Measurements from ENCODE around the gene APOO.

APOO gene

GRCh38 chrX:23945206-23945605 is 37.5 kb upstream of the APOO start:
- H3K27ac Mint-ChIP-seq = no peak overlapping the region
- no peaks in the 10 kb centered on the region for H3K9me3 Mint-ChIP-seq
- no peaks in the 10 kb centered on the region for H3K4me1 Mint-ChIP-seq
- H3K27me3 Mint-ChIP-seq (ENCODE audit: low read depth, poor library complexity) = peaks cover 12% of the 10 kb centered on the region
- H3K4me3 Mint-ChIP-seq = no peak overlapping the region
- DNase-seq = no peak
- TF ChIP-seq CTCF (IDR thresholded peaks at IDR 0.05) = no peak
- H3K36me3 Mint-ChIP-seq (ENCODE audit: low read depth) = no peaks in the 10 kb centered on the region

- TF ChIP-seq CTCF (IDR thresholded peaks at IDR 0.05) = no peak
- no peaks in the 10 kb centered on the region for H3K9me3 Mint-ChIP-seq
- DNase-seq = no peak
- no peaks in the 10 kb centered on the region for H3K4me1 Mint-ChIP-seq
- H3K27me3 Mint-ChIP-seq (ENCODE audit: low read depth, poor library complexity) = peaks cover 12% of the 10 kb centered on the region
- H3K36me3 Mint-ChIP-seq (ENCODE audit: low read depth) = no peaks in the 10 kb centered on the region
- no peak overlapping the region for H3K27ac Mint-ChIP-seq
- H3K4me3 Mint-ChIP-seq = no peak overlapping the region
These were observed 36.5 kb upstream of the APOO start for GRCh38 chrX:23944234-23944633.

- Mint-ChIP-seq H3K9me3 (no peaks in the 10 kb centered on the region), H3K27ac (no peak overlapping the region), H3K36me3 (ENCODE audit: low read depth) (no peaks in the 10 kb centered on the region), H3K27me3 (ENCODE audit: low read depth, poor library complexity) (peaks cover 9% of the 10 kb centered on the region), H3K4me1 (no peaks in the 10 kb centered on the region), H3K4me3 (no peak overlapping the region)
- no peak for TF ChIP-seq CTCF (IDR thresholded peaks at IDR 0.05)
- no peak for DNase-seq
These were observed 31.5 kb upstream of the APOO start for GRCh38 chrX:23939203-23939602.

GRCh38 chrX:23938690-23939089 is 31.0 kb upstream of the APOO start:
- DNase-seq = no peak
- no peak overlapping the region for H3K4me3 Mint-ChIP-seq
- no peaks in the 10 kb centered on the region for H3K4me1 Mint-ChIP-seq
- TF ChIP-seq CTCF (IDR thresholded peaks at IDR 0.05) = no peak
- H3K27me3 Mint-ChIP-seq (ENCODE audit: low read depth, poor library complexity) = peaks cover 9% of the 10 kb centered on the region
- no peaks in the 10 kb centered on the region for H3K9me3 Mint-ChIP-seq
- no peaks in the 10 kb centered on the region for H3K36me3 Mint-ChIP-seq (ENCODE audit: low read depth)
- H3K27ac Mint-ChIP-seq = no peak overlapping the region

GRCh38 chrX:23937100-23937499 is 29.4 kb upstream of the APOO start:
- no peak overlapping the region for H3K27ac Mint-ChIP-seq
- H3K36me3 Mint-ChIP-seq (ENCODE audit: low read depth) = no peaks in the 10 kb centered on the region
- no peak for DNase-seq
- H3K4me3 Mint-ChIP-seq = no peak overlapping the region
- H3K27me3 Mint-ChIP-seq (ENCODE audit: low read depth, poor library complexity) = peaks cover 4% of the 10 kb centered on the region
- TF ChIP-seq CTCF (IDR thresholded peaks at IDR 0.05) = no peak
- H3K9me3 Mint-ChIP-seq = no peaks in the 10 kb centered on the region
- no peaks in the 10 kb centered on the region for H3K4me1 Mint-ChIP-seq

- Mint-ChIP-seq H3K27ac (no peak overlapping the region), H3K4me3 (no peak overlapping the region), H3K27me3 (ENCODE audit: low read depth, poor library complexity) (peaks cover 4% of the 10 kb centered on the region), H3K4me1 (no peaks in the 10 kb centered on the region), H3K9me3 (no peaks in the 10 kb centered on the region), H3K36me3 (ENCODE audit: low read depth) (no peaks in the 10 kb centered on the region)
- TF ChIP-seq CTCF (IDR thresholded peaks at IDR 0.05) = no peak
- DNase-seq = no peak
These were observed 28.4 kb upstream of the APOO start for GRCh38 chrX:23936180-23936579.

Data from nephron progenitor cell (in vitro differentiated cells).